Stimulated activated CD4-positive, alpha-beta T cell treated with anti-CD3 and anti-CD28 coated beads, Interleukin-4, amount 100 ng/mL, for 24 hours (primary cell): ENCODE data around the gene OR6X1.

Experiments
- DNase-seq: peaks from one replicate; pipeline ENCODE4 v3.0.0-alpha.2; 2020

Gene OR6X1

GRCh38 chr11:123754101-123754568 is at the start of gene OR6X1:
Gene OR6X1, minus strand, starts transcription at chr11:123754518. Its CDS starts 0 bp downstream, at chr11:123754518.
- DNase-seq, result no peak

GRCh38 chr11:123801765-123802164 is 47.4 kb upstream of the OR6X1 start:
- no peak for DNase-seq

DNA sequence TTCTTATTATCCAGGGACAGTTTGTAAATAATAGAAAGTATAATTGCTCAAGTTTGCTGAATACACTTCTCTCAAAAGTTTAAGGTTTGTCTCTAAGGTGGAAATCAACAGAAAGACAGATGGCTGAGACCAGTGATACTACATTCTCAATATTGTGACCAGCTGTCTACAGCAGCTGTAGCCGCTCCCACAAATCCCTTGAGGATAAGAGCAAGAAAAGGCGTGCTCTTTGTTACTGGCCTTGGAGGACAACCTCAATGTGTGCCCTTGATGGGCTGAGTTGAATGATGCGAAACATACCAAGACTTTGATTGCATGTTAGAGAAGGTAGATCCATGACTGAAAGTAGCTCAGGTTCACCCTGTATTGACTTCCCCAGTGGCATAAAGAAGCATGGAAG is 45.7 kb upstream of the OR6X1 start:
- no peak for DNase-seq

DNA sequence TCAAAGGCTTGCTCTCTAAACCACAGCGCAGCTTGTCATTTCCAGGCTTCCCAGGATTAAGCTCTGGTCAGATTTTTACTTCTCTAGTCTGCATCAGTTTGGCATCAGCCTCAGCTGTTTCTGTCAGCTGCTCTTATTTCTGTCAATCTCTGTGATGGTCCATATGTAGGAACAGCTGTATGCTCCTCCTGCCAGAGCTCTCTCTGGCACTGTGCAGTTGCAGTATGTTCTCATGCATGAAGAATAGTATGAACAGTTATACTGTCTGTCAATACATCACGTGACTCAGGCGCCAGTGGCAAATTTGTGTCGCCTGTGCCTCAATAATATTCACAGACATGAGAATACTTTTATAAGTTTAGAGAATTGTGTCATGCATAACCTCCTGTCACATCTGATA is 45.1 kb upstream of the OR6X1 start:
- DNase-seq, result no peak

DNA sequence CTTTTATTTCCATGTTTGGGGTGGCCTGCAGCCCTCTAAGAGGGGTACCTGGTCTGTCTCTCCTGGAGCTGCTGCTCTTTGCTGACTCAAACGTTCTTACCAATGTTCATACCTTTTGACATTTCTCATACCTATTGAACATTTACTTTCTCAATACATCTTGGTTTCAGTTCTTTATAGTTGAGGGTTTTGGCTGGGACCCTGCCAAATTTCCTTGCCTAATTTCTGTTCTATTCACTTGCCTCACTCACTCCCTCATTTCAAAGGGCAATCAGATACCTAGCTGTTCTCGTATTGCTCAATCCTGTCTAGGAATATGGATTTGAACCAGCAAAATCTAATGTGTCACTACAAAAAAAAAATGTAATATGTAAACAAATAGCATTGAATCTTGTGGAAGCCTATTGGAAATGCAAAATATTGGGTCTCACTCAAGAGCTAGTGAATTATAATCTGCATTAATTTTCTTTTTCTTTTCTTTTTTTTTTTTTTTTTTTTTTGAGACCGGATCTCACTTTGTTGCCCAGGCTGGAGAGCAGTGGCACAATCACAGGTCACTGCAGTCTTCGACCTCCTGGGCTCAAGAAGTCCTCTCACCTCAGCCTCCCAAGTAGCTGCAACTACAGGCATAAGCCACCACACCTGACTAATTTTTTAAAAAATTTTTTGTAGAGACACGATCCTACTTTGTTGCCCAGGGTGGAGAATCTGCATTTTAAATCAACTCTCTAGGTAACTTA is 44.4 kb upstream of the OR6X1 start:
- DNase-seq, result no peak

DNA sequence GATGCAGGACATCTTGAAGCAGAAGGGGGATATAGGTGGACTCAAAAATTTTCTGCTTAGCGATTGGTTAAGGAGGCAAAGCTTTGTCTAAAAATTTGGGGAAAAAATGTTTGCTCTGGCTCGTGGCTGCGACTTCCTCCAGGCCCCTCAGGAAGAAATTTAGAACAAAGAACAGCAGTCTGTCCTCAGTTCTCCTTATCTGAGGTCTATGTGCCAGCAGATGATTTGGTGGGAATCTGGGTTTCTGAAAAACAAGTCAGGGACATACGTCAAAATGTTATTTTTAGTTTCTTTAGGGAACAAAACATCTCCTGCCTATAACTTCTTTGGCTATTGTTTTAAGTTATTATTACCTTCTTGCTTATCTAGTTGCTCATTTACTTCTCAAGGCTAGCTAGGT is 43.8 kb upstream of the OR6X1 start:
- no peak for DNase-seq

GRCh38 chr11:123797541-123797940 is 43.2 kb upstream of the OR6X1 start:
- no peak for DNase-seq

DNA sequence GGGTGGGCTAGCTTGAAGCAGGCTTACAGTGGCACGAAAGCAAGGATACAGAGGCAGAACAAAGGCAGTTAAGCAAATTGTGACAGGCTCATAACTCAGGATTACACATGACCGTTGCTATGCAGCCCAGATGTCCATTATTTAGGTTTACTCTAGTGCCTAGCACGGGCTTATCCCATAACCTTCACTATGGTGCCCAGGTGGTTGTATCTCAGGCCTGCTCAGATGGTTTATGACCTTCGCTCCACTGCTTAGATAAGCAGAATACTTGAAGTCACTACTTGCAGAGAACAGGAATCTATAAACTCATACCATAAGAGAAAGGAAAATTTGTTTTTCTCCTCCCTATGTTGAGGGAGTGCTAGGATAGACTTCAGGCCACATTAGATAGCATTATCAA is 42.8 kb upstream of the OR6X1 start:
- DNase-seq, result no peak

DNA sequence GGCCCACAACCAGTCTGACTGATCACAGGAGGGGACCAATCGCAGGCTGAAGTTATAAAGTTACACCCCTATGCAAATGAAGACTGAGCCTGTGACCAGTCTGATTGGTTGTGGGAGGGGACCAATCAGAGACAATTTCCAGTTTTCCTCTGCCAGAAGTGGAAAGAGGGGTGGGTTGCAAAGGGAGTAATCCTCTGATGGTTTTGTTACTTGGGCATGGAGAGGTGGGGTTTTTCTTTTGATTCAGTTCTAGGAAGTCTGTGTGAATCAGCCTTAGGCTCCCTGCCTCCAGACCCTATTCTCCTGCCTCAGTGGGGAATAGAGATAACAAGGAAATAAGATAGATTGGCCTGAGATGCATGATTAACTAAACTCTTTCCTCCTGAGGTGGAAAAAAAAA is 41.9 kb upstream of the OR6X1 start:
- no peak for DNase-seq

DNA sequence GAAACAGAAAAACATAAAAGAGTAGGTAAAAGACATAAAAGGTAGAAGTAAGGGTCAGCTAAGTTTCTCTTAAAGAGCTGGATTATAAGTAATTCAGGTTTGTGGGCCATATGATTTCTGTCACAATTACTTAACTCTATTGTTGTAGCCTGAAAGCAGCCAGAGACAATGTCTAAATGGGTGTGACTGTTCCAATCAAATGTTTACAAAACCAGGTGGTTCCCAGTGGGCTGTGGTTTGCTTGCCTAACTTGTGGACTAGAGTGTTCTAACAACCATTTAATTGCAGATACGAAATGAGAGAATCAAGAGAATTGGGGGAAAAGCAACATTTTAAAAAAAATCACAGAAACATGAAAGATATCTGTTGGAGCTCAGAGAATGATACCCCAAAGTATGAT is 29.2 kb upstream of the OR6X1 start:
- DNase-seq, result no peak

- no peak for DNase-seq
Observed at GRCh38 chr11:123778511-123778910, 24.2 kb upstream of the OR6X1 start.

DNA sequence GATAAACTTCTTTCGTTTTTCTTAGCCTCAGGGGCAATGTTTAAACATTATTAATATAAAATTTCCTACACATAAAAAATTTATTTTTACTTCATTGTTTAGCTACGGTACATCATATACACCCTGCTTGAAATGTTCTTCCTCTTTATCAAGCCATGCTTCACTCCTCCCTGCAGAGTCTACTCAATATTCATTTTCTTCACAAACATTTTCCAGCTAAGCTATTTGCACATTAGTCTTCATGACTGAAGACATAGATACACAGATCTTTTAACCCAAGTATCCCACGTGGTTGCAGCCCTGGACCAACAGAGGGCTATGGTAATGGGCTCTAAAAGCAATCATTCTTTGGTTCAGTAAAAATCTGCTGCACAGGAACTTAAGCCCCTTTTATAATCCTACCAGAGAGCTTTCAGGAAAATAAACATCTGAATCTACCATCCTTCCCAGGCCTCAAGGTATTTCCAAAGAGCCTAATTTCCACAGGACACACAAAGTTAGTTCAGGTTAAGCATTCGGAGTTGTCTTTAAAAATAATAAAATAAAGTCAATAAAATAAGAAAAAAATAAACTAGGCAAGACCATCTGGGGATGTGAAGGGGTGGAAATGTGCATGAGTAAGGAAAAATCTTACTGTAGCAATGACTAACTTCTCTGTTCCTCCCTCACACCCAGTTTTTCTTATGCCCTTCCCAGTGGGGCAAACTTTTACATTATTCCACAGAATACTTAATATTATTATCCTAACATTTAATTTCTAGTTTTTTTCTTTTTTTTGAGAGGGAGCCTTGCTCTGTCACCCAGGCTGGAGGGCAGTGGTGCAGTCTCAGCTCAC is 21.6 kb upstream of the OR6X1 start:
- no peak for DNase-seq

DNA sequence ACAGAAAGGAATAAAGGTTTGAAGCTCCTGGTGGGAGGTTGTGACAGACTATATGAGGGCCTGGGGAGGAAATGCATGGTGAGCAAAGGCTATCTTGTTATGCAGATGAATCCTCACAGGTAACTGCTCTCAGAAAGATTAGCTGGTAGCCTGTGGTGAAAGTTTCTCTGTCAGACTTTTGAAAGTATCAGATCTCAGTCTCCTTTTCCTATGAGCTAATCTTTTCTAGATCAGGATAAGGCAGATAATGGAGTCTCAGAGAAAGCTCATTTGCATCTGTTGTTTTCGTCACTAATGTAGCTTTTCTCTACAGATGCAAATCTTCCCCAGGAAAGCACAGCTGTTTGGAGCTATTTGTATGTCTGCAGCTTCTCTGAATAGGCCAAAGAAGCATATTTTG is 21.0 kb upstream of the OR6X1 start:
- DNase-seq, result no peak

- DNase-seq, result no peak
Observed at GRCh38 chr11:123773959-123774358, 19.6 kb upstream of the OR6X1 start.

GRCh38 chr11:123773026-123773425 is 18.7 kb upstream of the OR6X1 start:
- no peak for DNase-seq

GRCh38 chr11:123771664-123772063 is 17.3 kb upstream of the OR6X1 start:
- no peak for DNase-seq

GRCh38 chr11:123770712-123771111 is 16.4 kb upstream of the OR6X1 start:
- no peak for DNase-seq

DNA sequence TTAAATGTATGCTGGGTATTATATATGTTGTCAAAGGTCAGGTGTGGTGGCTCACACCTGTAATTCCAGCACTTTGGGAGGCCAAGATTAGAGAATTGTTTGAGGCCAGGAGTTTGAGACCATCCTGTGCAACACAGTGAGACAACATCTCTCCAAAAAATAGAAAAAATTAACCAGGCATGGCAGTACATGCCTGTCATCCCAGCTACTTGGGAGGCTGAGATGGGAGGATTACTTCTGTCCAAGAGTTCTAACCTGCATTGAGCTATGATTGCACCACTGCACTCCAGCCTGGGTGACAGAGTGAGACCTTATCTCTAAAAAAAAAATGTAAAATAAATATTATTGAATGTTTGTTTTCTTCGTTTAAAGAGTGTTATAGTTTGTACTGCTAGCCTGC is 11.3 kb upstream of the OR6X1 start:
- no peak for DNase-seq

DNA sequence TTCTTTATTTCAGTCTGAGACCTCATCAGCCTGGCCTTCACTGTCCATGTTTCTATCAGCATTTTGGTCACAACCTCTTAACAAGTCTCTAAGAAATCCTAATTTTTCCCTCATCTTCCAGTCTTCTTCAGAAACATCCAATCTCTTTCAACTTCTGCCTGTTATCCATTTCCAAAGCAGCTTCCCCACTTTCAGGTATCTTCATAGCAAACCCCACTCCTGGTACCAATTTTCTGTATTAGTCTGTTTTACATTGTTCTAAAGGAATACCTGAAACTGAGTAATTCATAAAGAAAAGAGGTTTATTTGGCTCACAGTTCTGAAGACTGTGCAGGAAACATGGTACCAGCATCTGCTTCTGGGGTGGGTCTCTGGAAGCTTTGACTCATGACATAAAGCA is 8.1 kb upstream of the OR6X1 start:
- DNase-seq, result no peak

- DNase-seq, result no peak
Observed at GRCh38 chr11:123760894-123761293, 6.6 kb upstream of the OR6X1 start.

DNA sequence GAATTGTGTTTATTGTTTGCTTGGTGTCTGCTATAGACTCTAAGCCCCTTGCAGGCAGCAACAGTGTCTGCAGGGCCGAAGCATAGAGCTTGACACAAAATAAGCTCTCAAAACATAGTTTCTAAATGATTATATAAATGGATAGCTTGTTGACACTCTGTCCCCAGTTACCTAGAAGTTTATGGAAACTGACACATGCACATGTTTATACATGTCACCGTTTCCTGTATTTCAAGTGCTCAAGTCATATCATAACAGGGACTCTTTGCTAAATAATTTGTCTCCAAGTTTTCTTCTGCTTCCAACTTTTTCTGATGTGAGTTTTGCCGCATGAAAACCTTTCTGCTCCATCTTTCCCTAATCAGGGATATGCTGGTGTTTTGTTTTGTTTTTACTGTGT is 3.7 kb upstream of the OR6X1 start:
- no peak for DNase-seq

DNA sequence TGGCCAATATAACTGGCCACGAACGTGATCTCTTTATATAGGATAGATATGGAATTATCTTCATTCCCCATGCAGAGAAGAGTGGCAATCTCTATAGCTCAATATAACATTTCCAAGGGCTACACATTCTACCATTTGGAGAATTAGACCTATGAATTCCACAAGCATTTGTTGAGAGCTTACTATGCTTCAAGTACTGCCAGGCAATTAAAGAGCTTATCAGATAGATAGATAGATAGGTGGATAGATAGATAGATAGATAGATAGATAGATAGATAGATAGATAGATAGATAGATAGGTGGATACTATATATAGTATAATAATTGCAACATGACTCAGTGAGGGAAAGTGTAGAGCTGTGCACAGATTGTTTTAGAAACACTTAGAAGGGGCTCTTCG is 1.5 kb upstream of the OR6X1 start:
- no peak for DNase-seq

- DNase-seq, result no peak
Observed at GRCh38 chr11:123755344-123755743, 1.0 kb upstream of the OR6X1 start.

DNA sequence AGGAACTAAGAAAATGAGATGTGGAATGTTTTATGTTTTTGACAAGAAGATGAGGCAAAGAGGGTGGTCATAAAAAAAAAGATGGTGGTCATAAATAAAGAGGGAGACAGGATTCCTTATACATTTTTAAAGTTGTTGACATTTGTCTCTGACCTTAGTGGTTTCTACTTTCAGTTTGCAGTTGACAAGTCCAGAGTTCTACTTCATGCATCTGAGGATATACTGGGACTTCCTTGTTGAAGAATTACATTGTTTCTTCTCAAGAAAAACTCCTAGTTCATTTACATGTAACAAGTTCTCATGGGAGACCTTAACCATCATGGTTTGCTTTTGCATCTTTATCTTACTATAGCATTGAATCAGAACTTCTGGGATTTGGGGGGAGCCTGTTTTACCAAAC is 1.2 kb downstream of the OR6X1 start:
- no peak for DNase-seq
